SK-N-MC (cell line): Measurements from ENCODE around the gene MNX1.

Experiments used
- EZH2 ChIP-seq: fragments of 200-600 bp; sonication (generic); IDR thresholded peaks from one replicate; pipeline ENCODE4 v1.6.1; 2017; ENCODE audit warnings: antibody characterized with exemption
- POLR2AphosphoS5 ChIP-seq: IDR thresholded peaks from 2 replicates; pipeline ENCODE4 v1.6.1; 2012; ENCODE audit warnings: mild to moderate bottlenecking, low read depth, low read length, borderline replicate concordance

DNA sequence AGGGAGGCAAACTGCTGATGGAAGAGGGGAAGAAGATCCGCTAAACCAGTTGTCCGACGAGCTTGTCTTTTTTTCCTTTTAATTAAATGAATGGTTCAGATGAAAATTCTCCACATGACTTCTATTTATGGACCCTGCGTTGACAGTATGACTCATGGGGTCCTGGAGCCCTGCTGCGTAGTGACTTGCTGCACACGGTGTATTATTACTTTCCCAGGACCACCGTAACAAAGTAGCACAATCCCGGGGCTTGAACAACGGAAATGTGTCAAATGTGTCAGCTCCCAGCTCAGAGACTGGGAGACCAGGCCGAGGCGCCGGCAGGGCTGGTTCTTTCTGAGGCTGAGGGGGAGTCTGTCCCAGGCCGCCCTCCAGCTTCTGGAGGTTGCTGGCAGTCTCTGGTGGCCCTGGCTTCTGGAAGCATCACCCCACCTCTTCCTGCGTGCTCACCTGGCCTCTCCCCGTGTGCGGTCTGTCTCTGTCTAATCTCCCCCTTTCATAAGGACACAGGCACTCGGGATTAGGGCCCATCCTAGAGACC lies 33.8 kb upstream of the MNX1 start:
- TF ChIP-seq POLR2AphosphoS5 (no peak), EZH2 (no peak)
